GM18517 (cell line): Measurements from ENCODE around the gene FAM50B.
A peak's percentile ranks its signal among the peaks of the same experiment; 100 is the strongest.

Experiments used
- ATAC-seq: cut with Tn5 transposase; IDR thresholded peaks from one replicate; pipeline ENCODE4 v1.9.1; 2021; ENCODE audit warnings: mild to moderate bottlenecking, moderate library complexity; ENCODE audit not compliant: unreplicated experiment

FAM50B gene, protein sequence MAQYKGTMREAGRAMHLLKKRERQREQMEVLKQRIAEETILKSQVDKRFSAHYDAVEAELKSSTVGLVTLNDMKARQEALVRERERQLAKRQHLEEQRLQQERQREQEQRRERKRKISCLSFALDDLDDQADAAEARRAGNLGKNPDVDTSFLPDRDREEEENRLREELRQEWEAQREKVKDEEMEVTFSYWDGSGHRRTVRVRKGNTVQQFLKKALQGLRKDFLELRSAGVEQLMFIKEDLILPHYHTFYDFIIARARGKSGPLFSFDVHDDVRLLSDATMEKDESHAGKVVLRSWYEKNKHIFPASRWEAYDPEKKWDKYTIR

DNA sequence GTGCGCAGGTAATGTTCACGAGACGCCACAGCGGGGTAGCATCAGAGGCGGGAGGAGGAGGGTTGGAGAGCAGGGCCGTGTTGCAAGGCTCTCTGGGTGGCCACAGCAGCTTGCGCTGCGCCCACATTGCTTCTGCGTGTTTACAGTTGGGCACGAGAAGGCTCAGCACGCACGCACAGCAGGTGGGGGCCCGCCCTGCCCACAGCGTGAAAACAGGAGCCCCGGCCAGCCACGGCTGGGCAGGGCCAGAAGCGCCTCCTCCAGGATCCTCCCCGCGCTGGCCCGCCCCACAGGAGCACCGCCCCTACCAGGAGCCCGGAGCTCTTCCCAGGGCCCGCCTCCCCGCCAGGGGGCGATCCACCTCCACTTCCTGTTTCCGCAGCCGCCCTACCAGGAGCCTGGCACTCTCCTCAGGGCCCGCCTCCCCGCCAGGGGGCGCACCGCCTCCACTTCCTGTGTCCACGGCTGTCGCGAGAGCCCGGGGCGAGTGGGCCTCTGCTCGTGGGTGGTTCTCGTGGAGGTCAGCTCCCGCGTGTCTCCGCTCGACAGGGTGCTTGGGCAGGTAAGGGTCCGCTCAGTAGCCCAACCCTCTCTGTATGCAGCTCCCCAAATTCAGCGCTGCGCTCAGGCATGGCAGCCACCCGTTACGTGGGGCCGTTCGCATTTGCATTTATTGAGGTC is at the start of gene FAM50B:
TSS of gene FAM50B (plus strand) at position 449 of the 681 bp plus-strand sequence. CDS start 439 bp downstream, outside the sequence.
- peak; percentile 94 for ATAC-seq

DNA sequence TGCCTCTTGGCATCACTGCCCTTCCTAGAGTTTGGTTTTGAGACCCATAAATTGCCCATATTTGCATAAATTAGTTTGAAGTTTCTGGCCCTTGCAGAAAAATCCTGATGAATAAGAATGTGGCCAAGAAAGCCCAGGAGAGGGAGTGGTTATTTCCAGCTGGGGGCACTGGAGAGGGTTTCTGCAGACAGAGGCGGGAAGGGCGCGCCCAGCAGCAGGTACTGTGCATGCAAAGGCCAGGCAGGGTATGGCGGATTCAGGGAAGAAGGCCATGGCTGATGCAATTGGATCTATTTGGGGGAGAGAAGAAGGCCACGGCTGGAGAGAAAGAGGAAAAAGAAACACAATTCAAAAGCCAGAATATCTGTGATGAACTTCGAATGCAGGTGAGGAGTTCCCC is 49.5 kb upstream of the FAM50B start:
- ATAC-seq, result no peak

DNA sequence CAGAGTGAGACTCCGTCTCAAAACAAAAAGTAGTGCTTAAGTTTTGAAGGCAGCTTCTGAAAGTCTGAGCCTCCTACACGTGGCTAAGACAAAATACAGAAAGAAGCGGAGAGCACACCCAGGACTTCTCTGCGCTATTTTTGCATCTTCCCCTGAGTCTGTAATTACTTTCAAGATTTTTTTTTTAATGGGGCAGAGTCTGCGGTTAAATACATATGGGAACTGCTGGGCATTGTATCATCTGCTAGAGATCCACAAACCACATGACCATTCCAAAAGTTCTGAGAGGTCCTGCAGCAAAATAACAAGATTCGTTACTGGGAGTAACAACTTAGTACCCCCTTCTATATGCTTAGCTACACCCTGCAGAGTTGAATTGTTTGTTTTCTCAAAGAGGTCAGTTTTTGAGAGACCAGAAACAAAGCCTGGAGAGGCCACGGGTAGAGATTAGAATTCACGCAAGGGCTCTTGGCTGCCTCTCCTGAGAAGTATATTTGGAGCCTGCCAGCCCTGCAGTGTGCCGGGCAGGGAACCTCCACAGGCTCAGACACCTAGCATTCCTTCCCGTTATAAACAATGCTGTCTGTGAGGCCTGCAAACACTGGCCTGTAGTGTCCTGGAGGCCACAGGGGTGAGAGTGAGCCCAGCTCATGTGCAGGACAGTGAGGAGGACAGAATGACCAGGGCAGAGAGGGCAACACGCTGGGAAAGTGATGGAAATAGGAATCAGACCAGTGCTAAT is 48.2 kb upstream of the FAM50B start:
- no peak for ATAC-seq

GRCh38 chr6:3801960-3802359 is 47.2 kb upstream of the FAM50B start:
- no peak for ATAC-seq

DNA sequence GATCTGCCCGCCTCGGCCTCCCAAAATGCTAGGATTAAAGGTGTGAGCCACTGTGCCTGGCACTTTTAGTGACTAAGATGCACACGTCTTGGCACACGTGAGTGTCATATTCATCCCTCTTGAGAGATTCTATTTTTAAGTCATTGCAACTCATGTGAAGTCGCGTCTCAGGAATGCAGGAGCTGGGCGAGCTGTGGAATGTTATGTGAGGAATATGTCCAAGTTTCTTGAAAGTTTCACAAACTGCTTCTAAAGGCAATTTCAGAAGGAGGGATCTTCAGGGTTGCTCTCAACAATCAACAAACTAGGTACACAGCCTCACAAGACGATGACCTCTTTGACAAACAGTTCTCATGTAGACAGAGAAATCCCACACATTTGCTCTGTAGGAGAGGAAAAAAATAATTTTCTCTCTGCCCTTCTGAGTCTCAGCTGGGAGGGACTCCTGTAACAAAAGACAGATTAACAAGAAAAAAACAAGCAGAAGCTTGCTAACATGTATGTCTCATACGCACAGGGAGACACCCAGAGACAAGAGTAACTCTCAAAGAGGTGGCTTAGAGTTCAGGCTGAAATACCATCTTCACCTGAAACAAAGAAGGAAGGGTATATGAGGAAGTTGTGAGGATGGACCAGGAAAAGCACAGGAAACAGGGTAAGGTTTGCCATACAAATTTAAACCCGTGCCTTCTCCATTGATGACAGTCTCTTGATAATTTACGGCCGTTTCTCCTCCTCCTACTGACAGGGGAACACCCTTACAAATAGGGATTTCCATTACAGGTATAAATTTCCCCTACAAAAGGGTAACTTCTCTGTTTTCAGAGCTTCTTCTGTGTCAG is 45.3 kb upstream of the FAM50B start:
- no peak for ATAC-seq

- ATAC-seq, result no peak
These were observed 44.2 kb upstream of the FAM50B start for GRCh38 chr6:3804964-3805363.

- no peak for ATAC-seq
These were observed 43.6 kb upstream of the FAM50B start for GRCh38 chr6:3805448-3806123.

DNA sequence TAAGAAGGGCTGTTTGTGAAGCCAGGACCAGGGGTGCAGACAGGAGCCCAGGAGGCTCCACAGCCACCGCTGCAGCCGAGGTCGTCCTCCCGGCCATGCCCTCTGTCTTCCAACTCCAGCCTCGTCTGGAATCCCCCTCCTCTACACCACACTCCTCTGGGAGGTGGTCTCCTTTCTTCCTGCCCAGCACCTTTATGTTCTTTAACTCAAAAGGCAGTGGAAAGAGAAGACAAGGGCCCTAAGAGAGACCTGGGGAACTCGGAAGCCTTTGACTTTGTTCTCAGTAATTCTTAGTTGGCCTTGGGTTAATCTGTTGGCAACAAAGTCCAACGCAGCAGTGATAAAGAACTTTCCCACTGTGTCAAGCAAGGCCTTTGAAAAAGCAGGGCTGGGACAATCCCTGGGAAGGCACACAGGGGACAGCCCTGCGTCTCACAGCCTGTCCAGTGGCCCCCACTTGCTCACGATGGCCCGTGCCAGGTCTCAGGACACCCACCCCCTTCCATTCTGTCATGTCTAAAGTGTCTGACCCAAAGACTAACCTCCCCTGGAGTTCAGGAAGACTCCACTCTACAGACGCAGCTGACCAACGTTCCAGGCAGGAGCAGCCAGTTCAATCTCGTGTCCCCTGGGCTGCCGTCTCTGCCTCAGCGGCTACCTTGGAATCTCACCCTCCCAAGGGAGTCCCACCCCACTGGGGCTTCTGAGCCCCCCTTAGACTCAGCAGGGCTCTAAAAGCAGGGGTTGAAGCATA is 42.8 kb upstream of the FAM50B start:
- ATAC-seq, result no peak

DNA sequence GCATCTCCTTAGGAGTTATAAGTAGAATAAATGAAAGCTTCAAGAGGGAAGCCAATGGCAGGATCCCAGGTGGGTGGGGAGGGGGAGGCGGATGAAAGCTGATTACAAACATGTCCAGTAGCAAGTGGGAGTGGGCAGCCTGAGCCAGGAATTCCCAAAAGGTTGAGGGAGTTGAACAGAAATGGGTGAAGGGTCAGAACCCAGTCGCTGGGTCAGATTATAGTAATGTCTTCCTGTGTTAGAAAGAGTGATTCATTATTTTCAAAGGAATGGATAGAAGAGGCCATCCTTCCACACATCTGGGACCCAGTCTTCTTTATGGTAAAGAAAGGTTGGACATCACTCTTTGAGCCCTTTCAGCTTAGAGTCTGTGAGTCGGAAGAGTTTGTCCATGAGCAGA is 41.0 kb upstream of the FAM50B start:
- ATAC-seq, result no peak

- ATAC-seq, result no peak
These were observed 40.2 kb upstream of the FAM50B start for GRCh38 chr6:3808759-3809514.

GRCh38 chr6:3809515-3809891 is 39.7 kb upstream of the FAM50B start:
- no peak for ATAC-seq

GRCh38 chr6:3809982-3810381 is 39.2 kb upstream of the FAM50B start:
- no peak for ATAC-seq

DNA sequence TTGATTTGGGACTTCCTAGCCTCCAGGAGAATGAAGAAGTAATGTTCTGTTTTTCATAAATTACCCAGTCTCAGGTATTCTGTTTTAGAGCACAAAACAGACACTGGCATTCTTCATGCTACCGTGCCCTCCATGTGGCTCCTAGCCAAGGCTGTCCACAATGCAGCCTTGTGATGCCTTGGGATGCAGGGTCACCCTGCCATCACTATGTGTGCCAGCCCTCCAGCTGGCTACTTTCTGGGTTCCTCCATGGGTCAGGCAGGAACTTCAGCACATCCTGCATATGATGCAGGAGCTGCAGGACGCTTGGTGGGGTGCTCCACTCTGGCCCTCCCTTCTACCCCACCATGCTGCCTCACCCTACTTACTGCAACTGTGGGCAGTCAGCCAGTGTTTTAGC is 38.0 kb upstream of the FAM50B start:
- ATAC-seq, result no peak

DNA sequence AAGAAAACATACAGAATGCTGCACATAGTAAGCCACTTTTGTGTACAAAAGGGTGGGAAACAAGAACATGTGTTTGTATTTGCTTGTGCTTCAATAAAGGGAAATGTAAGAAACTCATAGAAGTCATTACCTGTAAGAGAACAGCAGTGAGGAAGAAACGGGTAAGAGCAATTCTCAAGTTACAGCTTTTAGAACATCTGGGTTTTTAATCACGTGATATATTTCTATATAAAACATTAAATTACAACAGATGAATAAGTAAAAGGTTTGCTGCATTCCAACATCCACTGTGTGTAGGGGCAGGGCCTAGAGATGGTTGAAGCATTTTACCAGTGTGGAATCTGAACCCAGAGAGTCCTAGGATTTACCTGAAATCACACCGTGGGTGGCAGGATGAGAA is 36.6 kb upstream of the FAM50B start:
- ATAC-seq, result no peak

DNA sequence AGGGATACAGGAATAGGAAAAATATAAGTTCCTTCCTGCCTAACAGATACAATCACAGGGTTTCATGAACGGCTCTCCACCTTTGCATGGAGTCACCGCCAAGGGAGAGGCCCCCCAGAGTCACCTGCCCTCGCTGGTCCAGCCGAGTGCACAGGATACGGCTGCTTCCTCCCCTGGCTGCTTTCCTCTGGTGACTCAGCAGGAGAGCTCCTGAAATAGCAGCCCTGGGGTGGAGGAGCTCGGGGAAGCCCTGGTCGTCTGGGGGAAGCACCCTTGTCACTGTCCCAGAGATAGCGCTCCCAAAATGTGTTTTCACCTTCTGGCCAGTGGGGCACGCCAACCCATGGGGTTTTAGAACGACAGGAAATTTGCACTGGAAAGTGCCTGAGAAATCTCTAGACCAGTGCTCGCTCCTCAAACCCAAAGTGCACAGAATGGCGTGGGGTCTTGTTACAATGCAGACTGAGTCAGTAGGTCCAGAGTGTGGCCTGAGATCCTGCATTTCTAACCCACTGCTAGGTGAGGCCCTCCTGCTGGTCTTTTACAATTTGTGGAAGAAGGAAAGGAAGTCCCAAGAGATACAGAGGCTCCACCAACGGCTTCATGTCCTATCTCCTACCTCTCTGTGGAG is 35.9 kb upstream of the FAM50B start:
- ATAC-seq, result no peak

GRCh38 chr6:3813918-3814317 is 35.3 kb upstream of the FAM50B start:
- no peak for ATAC-seq

DNA sequence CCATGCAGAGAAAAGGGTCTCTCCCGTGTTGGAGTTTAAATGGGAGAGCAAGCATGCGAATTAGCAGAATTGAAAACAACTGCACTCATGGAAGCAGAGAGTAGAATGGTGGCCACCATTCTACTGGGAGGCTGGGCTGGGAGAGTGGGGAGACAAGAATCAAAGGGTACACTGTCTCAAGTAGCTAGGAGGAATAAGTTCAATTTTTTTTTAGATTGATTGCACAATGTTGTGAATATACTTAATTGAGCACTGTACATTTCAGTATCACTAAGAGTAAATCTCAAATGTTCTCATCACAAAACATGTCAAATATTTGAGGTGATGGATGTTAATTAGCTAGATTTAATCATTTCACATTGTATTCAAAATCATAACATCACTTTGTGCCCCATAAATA is 34.6 kb upstream of the FAM50B start:
- ATAC-seq, result no peak

GRCh38 chr6:3816251-3816650 is 32.9 kb upstream of the FAM50B start:
- ATAC-seq, result no peak
